GM23338 (cell line): Measurements from ENCODE around the gene YBEY.

Experiments
- POLR2AphosphoS5 ChIP-seq: IDR thresholded peaks from 2 replicates; pipeline ENCODE4 v1.6.1; 2016; ENCODE audit warnings: antibody characterized with exemption, low read depth
- TF ChIP-seq, protein P1 (sequence below), 2 experiments: fragments of 200-600 bp in 1 of 2; sonication (generic) in 1 of 2; conservative IDR thresholded peaks; 2 replicates each; pipeline versions ENCODE4 v1.5.1 to v1.6.1; 2016 to 2017; ENCODE audit warnings: antibody characterized with exemption in 2 of 2, low read depth in 2 of 2, mild to moderate bottlenecking in 2 of 2, moderate library complexity in 1 of 2

DNA sequence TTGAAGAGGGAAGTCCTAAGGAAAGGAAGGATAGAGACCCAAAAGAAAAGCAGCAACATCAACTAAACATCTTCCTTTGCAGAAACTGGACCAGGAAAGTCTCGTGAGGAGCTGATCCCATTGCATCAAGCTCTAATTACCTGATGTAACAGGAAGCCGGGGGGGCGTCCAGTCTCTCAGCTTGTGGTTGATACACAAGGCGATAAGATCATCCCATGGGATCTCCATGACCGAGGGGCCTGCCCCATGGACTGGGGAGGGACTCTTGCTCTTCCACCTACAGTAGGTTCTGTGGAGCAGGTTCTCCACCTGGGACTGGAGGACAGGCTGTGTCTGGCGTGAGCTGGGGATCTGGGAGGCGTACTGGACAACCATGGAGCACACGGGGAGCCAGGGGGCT, 42.8 kb upstream of the YBEY start:
- TF ChIP-seq, protein P1, sequence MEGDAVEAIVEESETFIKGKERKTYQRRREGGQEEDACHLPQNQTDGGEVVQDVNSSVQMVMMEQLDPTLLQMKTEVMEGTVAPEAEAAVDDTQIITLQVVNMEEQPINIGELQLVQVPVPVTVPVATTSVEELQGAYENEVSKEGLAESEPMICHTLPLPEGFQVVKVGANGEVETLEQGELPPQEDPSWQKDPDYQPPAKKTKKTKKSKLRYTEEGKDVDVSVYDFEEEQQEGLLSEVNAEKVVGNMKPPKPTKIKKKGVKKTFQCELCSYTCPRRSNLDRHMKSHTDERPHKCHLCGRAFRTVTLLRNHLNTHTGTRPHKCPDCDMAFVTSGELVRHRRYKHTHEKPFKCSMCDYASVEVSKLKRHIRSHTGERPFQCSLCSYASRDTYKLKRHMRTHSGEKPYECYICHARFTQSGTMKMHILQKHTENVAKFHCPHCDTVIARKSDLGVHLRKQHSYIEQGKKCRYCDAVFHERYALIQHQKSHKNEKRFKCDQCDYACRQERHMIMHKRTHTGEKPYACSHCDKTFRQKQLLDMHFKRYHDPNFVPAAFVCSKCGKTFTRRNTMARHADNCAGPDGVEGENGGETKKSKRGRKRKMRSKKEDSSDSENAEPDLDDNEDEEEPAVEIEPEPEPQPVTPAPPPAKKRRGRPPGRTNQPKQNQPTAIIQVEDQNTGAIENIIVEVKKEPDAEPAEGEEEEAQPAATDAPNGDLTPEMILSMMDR (conservative IDR thresholded peaks at IDR 0.05; ENCODE audit: low read depth in 2 of 2) = no peak
- TF ChIP-seq POLR2AphosphoS5 = no peak
